Measurements from ENCODE around the gene FAM171A2.
"Not testable (repeated sequence)": the region's sequence is repeated elsewhere in the genome, so short reads cannot be mapped to it uniquely, and the experiment has no call there.

Gene FAM171A2

GRCh38 chr17:44363613-44364159 is at the start of gene FAM171A2:
Gene FAM171A2, minus strand, starts transcription at chr17:44363853. Its CDS starts 139 bp downstream, at chr17:44363714.
- H3K4me3 ChIP-seq (ENCODE audit: low read length) = peak within 1 kb of the TSS; percentile 64
- no peak within 1 kb of the TSS for H3K27ac ChIP-seq (ENCODE audit: low read depth, low read length)
- no peaks in the 10 kb centered on the region for H3K4me1 ChIP-seq (ENCODE audit: control insufficient read depth, insufficient read depth, low read length)
- peaks cover 5% of the 10 kb centered on the region for H3K27me3 ChIP-seq (ENCODE audit: control insufficient read depth, insufficient read depth, low read length)
- no peaks in the 10 kb centered on the region for H3K36me3 ChIP-seq (ENCODE audit: control insufficient read depth, insufficient read depth, low read length)
- H3K9ac ChIP-seq (ENCODE audit: low read length) = no peak within 1 kb of the TSS

- Histone ChIP-seq H3K27ac (ENCODE audit: low read depth, low read length) (no peak overlapping the region), H3K4me3 (ENCODE audit: low read length) (no peak overlapping the region), H3K36me3 (ENCODE audit: control insufficient read depth, insufficient read depth, low read length) (no peaks in the 10 kb centered on the region), H3K4me1 (ENCODE audit: control insufficient read depth, insufficient read depth, low read length) (no peaks in the 10 kb centered on the region), H3K9ac (ENCODE audit: low read length) (no peak overlapping the region), H3K27me3 (ENCODE audit: control insufficient read depth, insufficient read depth, low read length) (no peaks in the 10 kb centered on the region)
Observed at GRCh38 chr17:44409309-44410028, 45.8 kb upstream of the FAM171A2 start.

GRCh38 chr17:44408786-44409185 is 45.1 kb upstream of the FAM171A2 start:
- no peaks in the 10 kb centered on the region for H3K4me1 ChIP-seq (ENCODE audit: control insufficient read depth, insufficient read depth, low read length)

GRCh38 chr17:44402564-44403172 is 39.0 kb upstream of the FAM171A2 start:
- no peak overlapping the region for H3K9ac ChIP-seq (ENCODE audit: low read length)
- H3K4me1 ChIP-seq (ENCODE audit: control insufficient read depth, insufficient read depth, low read length) = no peaks in the 10 kb centered on the region
- peaks cover 25% of the 10 kb centered on the region for H3K36me3 ChIP-seq (ENCODE audit: control insufficient read depth, insufficient read depth, low read length)
- H3K4me3 ChIP-seq (ENCODE audit: low read length) = no peak overlapping the region
- no peak overlapping the region for H3K27ac ChIP-seq (ENCODE audit: low read depth, low read length)
- no peaks in the 10 kb centered on the region for H3K27me3 ChIP-seq (ENCODE audit: control insufficient read depth, insufficient read depth, low read length)

More at GRCh38 chr17:44408786-44409185, 45.1 kb upstream of the FAM171A2 start:
- Histone ChIP-seq H3K4me3 (ENCODE audit: low read length) (no peak overlapping the region), H3K27ac (ENCODE audit: low read depth, low read length) (no peak overlapping the region), H3K9ac (ENCODE audit: low read length) (no peak overlapping the region), H3K36me3 (ENCODE audit: control insufficient read depth, insufficient read depth, low read length) (no peaks in the 10 kb centered on the region), H3K27me3 (ENCODE audit: control insufficient read depth, insufficient read depth, low read length) (no peaks in the 10 kb centered on the region)

- Histone ChIP-seq H3K27ac (ENCODE audit: low read depth, low read length) (no peak overlapping the region), H3K36me3 (ENCODE audit: control insufficient read depth, insufficient read depth, low read length) (peaks cover 28% of the 10 kb centered on the region), H3K27me3 (ENCODE audit: control insufficient read depth, insufficient read depth, low read length) (no peaks in the 10 kb centered on the region), H3K4me3 (ENCODE audit: low read length) (no peak overlapping the region), H3K9ac (ENCODE audit: low read length) (no peak overlapping the region), H3K4me1 (ENCODE audit: control insufficient read depth, insufficient read depth, low read length) (no peaks in the 10 kb centered on the region)
Observed at GRCh38 chr17:44400226-44400847, 36.7 kb upstream of the FAM171A2 start.

GRCh38 chr17:44398692-44399691 is 35.3 kb upstream of the FAM171A2 start:
- peaks cover 28% of the 10 kb centered on the region for H3K36me3 ChIP-seq (ENCODE audit: control insufficient read depth, insufficient read depth, low read length)
- H3K27ac ChIP-seq (ENCODE audit: low read depth, low read length) = no peak overlapping the region
- no peaks in the 10 kb centered on the region for H3K4me1 ChIP-seq (ENCODE audit: control insufficient read depth, insufficient read depth, low read length)
- no peaks in the 10 kb centered on the region for H3K27me3 ChIP-seq (ENCODE audit: control insufficient read depth, insufficient read depth, low read length)
- H3K9ac ChIP-seq (ENCODE audit: low read length) = no peak overlapping the region
- no peak overlapping the region for H3K4me3 ChIP-seq (ENCODE audit: low read length)

- no peak overlapping the region for H3K4me3 ChIP-seq (ENCODE audit: low read length)
- H3K36me3 ChIP-seq (ENCODE audit: control insufficient read depth, insufficient read depth, low read length) = peaks cover 28% of the 10 kb centered on the region
Observed at GRCh38 chr17:44397479-44398440, 34.1 kb upstream of the FAM171A2 start.

GRCh38 chr17:44396946-44397345 is 33.3 kb upstream of the FAM171A2 start:
- Histone ChIP-seq H3K9ac (ENCODE audit: low read length) (no peak overlapping the region), H3K4me1 (ENCODE audit: control insufficient read depth, insufficient read depth, low read length) (no peaks in the 10 kb centered on the region), H3K27me3 (ENCODE audit: control insufficient read depth, insufficient read depth, low read length) (no peaks in the 10 kb centered on the region), H3K27ac (ENCODE audit: low read depth, low read length) (no peak overlapping the region), H3K4me3 (ENCODE audit: low read length) (no peak overlapping the region), H3K36me3 (ENCODE audit: control insufficient read depth, insufficient read depth, low read length) (peaks cover 28% of the 10 kb centered on the region)

More at GRCh38 chr17:44397479-44398440, 34.1 kb upstream of the FAM171A2 start:
- H3K4me1 ChIP-seq (ENCODE audit: control insufficient read depth, insufficient read depth, low read length) = no peaks in the 10 kb centered on the region
- H3K27ac ChIP-seq (ENCODE audit: low read depth, low read length) = no peak overlapping the region
- no peak overlapping the region for H3K9ac ChIP-seq (ENCODE audit: low read length)
- no peaks in the 10 kb centered on the region for H3K27me3 ChIP-seq (ENCODE audit: control insufficient read depth, insufficient read depth, low read length)

GRCh38 chr17:44394833-44395232 is 31.2 kb upstream of the FAM171A2 start:
- Histone ChIP-seq H3K36me3 (ENCODE audit: control insufficient read depth, insufficient read depth, low read length) (peaks cover 16% of the 10 kb centered on the region), H3K9ac (ENCODE audit: low read length) (no peak overlapping the region), H3K27ac (ENCODE audit: low read depth, low read length) (no peak overlapping the region), H3K4me3 (ENCODE audit: low read length) (no peak overlapping the region), H3K27me3 (ENCODE audit: control insufficient read depth, insufficient read depth, low read length) (no peaks in the 10 kb centered on the region), H3K4me1 (ENCODE audit: control insufficient read depth, insufficient read depth, low read length) (no peaks in the 10 kb centered on the region)

- H3K36me3 ChIP-seq (ENCODE audit: control insufficient read depth, insufficient read depth, low read length) = not testable (repeated sequence)
Observed at GRCh38 chr17:44394112-44394511, 30.5 kb upstream of the FAM171A2 start.

More at GRCh38 chr17:44394112-44394511, 30.5 kb upstream of the FAM171A2 start:
- not testable (repeated sequence) for H3K27ac ChIP-seq (ENCODE audit: low read depth, low read length); H3K4me1 ChIP-seq (ENCODE audit: control insufficient read depth, insufficient read depth, low read length); H3K9ac ChIP-seq (ENCODE audit: low read length); H3K4me3 ChIP-seq (ENCODE audit: low read length); H3K27me3 ChIP-seq (ENCODE audit: control insufficient read depth, insufficient read depth, low read length)
